ENCODE measurements around the gene LDLRAP1.

Gene LDLRAP1

DNA sequence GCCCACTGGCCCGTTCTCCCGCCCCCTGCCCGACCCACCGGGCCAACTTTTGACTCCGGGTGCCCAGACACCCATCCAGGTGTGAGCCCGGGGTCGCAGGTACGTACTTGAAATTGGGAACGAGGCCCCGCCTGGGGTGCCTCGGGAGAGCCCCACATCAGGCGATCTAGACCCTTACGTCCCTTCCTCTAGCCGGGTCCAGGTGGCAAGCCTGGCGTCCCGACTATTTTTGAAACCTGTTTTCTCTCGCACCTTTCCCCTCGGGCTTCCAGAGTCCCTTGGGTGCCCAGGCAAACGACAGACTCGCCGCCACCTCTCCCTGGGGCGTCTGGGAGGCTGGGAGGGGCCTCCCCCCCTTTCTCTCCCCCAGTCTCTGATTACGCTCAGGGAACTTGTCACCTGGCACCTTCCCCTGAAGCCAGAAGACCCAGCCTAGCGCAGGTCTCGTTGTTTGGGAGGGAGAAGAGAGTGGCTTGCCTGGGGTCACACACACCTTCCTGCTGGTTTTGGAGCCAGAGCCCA lies 898 bp downstream of the LDLRAP1 start:
- no peak for DNase-seq

DNA sequence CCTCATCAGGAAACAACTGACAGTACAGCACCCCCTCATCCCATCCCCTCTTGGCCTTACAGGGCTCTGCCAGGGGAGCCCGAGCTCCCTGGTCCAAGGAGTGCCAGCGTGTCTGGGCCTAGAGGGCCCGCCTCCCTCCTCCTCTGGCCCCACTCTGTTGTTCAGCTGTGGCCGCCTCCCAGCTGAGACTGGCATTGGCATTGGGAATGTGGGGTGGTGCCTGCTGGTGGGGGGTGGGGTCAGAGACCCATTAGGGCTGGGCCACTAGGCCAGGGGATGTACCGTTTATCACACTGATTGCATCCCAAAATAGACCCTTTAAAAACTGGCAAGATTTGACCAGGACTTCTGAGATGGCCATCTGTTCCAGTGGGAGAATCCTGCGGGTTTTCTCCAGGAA lies 1.4 kb downstream of the LDLRAP1 start:
- DNase-seq = no peak

DNA sequence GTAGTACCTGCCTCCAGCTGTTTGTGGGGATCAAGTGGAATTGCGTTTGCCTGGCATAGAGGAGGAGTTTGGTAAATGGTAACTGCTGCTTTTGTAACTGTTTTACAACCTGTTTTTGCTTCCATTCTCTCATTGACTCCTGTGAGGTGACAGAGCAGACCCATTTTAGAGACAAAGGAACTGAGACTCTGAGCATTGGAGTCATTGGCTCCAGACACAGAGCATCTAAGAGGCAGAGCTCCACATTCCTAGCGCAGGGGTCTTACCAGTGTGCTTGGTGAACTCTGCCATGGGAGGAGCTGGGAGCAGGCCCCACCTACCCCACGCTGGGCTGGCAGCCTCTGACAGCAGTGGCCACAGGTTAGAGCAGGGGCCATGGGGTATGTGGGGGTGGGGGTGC lies 2.4 kb downstream of the LDLRAP1 start:
- no peak for DNase-seq

DNA sequence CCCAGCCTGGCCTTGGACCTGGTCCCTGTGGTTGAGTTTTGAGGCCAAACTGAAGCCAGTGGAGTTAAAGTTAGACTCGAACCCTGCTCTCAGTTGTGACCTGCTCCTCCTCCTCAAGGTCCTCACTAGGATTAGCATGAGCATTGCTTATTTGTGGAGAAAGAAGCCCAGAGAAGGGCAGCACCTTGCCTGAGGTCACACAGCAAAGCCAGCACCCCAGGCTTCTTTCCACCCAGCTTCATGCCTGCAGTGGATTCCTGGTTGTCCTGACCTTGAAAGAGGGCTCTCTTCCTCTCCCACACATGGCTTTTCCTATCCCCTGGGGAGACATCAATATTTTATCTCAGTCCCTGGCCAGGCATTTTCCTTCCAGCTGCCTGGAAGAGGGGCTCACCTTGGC lies 2.8 kb downstream of the LDLRAP1 start:
- DNase-seq = no peak

DNA sequence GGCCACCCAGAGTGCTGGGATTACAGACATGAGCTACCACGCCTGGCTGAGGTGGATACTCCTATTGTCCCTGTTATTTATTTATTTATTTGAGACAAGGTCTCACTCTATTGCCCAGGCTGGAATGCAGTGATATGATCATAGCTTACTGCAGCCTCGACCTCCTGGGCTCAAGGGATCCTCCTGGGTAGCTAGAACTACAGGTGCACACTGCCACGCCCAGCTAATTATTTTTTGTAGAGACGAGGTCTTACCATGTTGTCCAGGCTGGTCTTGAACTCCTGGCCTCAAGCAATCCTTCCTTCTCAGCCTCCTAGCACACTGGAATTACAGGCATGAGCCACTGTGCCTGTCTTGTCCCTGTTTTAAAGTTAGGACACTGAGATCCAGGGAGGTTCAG lies 5.2 kb downstream of the LDLRAP1 start:
- DNase-seq = no peak

DNA sequence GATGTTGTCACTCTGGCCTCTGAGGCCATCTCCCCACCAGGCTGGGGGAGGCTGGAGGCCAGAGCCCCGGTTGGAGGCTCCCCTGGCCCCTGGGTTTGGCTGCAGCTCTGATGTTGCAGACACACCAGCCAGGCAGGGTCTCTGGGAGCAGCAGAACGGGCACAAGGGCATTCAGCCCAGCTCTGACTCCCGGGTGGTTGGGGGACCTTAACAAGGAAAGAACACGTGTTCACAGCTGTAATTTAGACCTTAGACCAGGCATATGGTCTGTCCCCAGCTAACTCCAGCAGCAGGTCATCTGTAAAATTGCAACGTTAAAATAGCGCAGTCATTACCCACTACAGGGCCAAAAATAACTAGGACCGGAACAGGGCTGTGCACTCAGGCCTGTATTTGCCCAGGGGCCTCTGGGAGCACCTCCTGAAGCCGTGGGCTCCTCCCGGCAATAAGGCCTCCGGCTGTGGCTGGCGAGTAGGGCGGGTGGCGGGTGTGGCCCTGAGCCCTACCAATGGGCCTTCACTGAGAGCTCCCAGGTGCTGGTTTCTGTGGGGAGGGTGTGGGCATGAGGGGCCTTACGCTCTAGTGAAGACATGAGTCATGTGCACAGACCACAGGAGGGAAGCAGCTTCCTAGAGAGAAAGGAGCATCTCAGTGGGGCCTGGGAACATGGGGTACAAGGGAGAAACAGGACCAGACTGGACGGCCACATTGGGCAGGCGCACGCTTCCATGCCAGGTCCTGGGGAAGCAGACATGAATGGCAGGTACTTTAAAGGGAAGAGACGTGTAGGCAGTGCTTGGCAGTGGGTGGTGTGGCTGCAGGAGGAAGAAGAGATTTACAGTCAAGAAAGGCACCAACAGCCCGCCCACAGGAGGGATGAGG lies 6.1 kb downstream of the LDLRAP1 start:
- DNase-seq = peak; percentile 86

DNA sequence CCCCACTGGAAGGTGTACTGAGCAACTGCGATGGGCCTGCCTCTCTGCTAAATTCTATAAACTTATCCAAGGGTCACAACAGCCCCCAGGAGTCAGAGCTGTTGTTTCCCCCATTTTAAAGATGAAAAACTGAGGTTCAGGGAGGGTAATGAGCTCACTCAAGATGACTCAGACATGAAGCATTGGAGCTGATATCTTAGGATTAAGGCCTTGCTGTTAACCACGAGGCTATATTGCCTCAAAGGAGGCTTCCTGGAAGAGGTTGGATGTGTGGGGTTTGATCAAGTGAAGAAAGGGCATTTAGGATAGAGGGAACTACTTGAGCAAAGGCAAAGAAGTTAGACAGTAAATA lies 6.7 kb downstream of the LDLRAP1 start:
- no peak for DNase-seq

DNA sequence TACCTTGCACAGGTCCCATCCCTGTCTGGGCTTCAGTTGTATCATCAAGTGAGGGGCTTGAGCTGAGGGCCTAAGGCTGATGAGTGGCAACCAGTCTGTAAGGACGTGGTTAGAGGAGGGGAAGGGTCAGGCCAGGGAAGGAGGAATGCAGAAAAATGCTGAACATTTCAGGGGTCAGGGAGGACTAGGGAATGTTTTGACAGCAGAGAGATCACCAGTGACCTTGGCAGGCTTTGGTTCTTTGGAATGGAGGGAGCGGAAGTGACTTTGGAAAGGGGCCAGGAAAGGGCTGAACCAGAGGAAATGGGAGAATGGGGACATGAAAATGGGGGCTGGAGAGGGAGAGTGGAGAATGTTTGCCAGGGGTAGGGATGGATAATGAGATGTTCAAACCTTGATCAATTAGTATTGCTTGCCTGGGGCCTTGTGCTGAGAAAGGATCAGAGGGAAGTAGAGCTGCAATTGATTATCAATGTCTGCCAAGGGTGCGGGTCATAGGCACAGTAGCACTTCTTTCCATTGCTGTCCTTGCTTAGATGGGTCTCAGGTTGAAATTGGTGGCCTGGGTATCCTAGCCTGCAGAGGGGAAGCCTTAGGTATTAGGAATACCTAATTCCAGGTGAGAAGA lies 7.4 kb downstream of the LDLRAP1 start:
- no peak for DNase-seq

DNA sequence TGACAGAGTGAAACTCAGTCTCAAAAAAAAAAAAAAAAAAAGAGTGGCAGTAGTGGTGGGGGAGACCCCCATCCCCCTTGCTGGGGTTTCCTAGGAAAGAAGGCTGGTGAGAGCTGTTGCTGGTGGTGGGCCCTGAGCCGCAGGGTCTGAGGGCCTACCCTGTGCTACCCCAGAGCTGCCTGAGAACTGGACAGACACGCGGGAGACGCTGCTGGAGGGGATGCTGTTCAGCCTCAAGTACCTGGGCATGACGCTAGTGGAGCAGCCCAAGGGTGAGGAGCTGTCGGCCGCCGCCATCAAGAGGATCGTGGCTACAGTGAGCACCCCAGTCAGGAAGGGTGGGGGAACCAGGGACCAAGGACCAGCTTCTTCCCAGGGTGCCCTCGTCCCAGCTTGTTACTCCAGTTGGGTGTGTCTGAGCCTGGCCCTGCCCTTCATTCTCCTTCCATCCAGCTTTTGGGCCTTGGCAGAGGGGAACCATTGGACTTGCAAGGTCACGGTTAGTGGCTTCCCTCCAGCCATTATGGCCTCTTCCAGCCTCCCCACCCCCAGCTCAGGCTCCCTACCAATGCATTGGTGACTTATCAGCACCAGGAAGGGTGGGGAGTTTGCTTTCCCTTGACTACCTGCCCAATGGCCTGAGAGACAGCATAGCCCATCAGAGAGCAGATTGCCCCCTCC lies 10.5 kb downstream of the LDLRAP1 start:
- DNase-seq = no peak

DNA sequence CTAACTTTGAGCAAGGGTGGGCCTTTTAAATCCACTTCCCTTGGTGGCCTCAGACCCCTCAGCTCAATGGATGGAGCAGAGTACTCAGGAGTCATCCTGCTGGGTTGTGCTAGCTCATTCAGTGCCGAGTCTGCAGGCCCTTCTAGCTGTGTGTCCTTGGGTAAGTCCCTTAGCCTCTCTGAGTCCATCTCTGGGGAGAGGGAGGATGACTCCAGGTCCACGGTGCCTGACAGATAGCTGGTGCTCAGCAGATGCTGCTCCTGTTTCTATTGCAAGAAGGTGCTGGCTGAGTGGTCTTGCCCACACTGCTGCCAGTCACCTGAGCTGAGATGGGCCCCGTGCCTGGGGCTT lies 11.0 kb downstream of the LDLRAP1 start:
- DNase-seq = no peak

DNA sequence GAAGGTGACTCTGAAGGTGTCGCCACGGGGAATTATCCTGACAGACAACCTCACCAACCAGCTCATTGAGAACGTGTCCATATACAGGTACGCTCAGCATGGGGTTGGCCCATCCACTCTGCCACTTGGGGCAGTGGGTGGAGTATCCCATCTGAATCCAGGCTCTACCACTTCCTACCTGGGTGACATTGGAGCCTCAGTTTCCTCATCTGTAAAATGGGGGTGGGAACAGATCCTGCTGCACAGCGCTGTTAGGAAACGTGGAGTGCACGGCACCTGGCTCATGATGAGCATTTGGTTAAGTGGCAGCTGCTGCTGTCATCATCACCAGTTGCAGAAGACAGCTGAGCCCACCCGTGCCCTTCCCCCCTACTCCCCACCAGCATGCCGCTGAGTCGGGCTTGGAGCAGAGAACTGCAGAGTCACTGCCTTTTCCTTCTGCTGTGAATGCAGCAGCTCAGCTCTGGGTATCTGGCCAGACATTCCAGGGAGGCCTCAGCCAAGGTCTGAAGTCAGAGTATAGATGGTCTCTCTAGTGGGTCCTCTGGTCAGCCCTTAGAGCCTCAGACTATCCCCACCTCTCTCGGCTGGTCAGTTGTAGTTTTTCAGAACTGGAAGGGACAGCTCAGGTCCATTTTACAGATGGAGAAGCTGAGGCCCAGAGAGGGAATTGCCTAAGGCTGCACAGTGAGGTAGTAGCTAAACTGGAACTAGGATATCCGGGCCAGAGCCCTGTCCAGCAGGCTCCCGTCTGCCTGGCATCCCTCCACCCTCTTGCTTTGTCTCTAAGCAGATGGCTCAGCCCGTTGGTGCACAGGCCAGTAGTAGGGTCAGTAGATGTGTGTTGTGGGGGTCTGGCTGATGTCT lies 11.7 kb downstream of the LDLRAP1 start:
- DNase-seq = no peak

DNA sequence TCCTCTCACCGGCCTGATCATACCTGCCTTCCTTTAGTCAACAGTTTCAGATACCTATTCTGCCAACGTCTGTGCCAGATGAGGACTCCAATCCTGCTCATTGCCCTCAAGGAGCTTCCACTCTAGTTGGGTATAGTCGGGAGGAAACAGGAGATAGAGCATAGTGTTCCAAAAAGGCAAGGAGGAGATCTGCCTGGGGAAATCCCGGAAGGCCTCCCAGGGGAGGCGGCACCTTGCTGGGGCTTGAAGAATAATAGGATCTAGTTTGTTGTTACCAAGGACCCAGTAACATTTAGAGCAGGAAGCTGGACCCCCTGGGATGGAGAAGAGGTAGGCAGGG lies 12.3 kb downstream of the LDLRAP1 start:
- DNase-seq = no peak

DNA sequence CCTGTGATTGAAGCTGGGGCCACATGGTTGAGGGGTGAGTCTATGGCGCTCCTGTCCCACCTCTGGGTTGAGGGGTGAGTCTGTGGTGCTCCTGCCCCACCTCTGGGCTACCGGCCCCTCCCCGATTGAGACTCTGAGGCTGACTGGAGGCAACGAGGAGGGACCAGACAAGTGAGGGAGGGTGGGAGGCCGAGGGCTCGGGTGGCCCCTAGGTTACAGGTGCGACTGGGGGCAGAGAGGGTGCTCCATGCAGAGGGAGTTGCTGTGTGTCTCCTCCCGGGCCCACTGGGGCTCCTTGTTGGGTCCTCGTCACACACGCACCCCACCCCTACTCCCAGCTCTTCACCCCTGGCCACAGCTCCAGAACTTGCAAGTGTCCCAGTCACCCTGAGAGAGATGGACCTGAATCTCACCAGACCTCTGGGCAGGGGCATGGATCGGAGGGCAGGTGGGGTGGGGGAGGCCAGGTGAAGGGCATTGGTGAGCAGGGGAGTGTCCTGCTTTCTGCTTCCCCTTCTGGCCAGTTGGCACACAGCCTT lies 12.8 kb downstream of the LDLRAP1 start:
- DNase-seq = no peak

DNA sequence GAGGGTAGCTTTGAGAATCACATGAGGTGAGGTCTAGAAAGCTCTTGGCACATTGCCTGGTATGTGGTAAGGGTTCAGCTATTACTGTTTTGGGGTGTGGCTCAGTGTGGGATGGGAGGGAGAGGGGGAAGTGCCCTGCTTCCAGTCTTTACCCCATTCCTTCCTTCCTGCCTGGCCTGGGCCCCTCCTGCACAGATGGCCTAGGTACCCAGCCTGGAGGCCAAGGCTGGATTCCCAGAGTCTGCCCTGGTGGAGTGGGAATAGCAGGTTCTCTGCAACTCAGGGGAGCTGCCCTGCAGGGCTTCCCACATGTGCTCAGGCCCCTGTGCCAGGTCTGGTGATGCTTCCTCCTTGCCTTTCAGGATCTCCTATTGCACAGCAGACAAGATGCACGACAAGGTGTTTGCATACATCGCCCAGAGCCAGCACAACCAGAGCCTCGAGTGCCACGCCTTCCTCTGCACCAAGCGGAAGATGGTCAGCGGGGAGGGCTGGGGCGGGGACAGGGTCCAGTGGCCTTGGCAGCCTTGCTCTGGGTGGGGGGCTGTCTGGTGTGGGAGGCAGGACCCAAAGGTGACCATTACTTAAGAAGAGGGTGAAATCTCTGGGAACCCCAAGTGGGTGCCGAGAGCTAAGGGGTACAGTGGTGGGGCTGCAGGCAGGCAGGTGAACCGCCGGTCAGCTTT lies 13.5 kb downstream of the LDLRAP1 start:
- DNase-seq = peak; percentile 21

DNA sequence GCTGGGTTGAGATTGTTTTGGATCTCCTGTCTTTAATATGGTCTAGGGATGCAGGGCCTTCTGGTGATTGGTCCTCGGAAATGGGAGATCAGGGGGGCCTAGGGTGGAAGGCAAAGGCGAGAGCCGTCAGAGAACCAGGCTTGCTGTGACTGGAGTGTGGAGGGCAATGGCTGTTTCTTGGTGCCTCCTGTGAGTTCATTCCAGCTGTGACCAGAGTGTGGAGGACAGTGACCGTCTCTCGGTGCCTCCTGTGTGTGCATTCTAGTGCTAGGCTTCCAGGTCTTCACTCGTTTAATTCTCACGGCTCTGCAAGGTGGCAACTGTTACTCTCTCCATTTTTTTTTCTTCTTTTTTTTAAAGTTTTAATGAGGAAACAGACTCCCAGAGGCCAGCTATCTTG lies 14.1 kb downstream of the LDLRAP1 start:
- no peak for DNase-seq

DNA sequence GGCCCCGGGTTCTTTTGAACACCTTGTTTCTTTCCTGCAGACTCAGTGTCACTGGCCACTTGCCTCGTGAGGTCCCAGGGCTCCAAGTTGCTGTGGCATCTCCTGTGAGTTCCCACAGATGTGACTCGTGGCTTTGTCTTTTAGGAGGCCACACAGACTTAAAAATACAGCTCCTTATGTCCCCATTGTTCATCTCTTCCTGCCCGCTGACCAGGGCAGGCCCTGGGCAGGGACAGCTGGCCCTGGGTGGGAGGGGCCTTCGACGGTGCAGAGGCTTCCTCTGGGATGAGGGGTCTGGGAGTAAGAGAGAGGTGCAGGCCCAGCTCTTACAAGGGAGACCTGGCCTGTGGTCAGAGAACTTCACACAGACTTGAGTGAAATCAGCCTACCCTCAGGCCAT lies 15.6 kb downstream of the LDLRAP1 start:
- no peak for DNase-seq

DNA sequence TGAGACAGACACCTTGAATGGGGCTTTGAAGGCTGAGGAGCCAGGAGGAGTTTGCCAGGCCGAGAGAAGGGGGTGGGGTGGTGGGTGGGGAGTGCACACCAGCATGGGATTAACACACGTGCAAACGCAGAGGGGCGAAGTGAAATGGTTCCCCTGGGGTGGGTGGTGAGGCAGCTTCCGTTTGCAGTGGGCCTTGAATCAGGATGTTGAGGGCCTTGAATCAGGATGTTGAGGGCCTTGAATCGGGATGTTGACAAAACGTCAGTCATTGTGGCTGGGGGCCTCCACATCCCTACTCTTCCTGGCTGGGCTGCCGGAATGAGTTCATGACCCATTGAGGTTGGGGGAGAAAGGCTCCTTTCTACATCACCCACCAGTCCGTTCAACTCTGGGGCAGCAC lies 16.6 kb downstream of the LDLRAP1 start:
- DNase-seq = no peak

DNA sequence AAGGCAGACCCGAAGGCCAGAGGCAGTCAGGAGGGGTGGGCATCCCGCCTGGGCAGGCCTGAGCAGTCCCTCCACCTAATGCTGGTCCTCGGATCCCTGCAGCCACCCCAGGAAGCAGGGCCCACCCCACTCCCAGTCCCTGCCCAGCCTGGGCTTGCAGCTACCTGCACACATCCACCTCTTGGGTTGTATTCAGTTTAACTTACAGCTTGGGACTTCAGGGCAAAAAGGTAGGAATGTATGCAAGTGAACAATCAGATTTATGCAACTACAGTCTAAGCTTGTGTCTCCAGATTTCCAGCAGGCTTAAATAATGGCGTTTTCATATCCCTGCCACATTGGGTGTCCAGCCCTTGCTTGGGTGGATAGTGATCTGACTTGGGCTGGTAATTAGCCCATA lies 17.4 kb downstream of the LDLRAP1 start:
- DNase-seq = no peak

DNA sequence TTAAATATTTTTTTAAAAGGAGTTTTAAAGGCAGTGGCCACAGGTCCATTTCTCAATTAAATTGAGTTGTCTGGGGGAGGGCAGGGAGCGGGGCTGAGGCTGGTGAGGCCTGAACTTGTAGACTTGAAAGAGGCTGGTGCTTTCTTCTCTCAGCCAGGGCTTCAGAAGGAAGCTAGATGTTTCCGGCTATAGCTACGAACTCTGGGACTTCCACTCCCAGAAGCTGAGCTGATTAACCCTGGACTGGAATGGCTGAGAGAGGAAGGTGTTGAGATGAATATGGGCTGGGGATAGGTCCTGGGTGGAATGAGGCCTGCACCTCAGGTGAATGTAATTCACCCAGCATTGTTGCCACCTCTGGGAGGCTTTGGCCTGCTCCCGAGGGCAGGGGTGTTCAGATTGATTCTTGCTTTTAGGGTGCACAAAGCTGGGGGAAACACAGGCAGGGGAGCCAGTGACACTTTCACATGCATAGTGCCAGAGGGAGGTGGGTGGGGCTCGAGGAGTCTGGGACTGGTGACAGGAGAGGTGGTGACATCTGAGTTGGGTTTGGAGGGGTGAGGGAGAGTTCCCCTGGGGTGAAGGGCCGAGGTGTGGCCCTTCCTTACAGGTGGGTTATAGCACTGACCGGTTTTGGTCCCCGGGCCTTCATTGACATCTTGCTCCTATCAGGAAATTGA lies 18.2 kb downstream of the LDLRAP1 start:
- DNase-seq = no peak

DNA sequence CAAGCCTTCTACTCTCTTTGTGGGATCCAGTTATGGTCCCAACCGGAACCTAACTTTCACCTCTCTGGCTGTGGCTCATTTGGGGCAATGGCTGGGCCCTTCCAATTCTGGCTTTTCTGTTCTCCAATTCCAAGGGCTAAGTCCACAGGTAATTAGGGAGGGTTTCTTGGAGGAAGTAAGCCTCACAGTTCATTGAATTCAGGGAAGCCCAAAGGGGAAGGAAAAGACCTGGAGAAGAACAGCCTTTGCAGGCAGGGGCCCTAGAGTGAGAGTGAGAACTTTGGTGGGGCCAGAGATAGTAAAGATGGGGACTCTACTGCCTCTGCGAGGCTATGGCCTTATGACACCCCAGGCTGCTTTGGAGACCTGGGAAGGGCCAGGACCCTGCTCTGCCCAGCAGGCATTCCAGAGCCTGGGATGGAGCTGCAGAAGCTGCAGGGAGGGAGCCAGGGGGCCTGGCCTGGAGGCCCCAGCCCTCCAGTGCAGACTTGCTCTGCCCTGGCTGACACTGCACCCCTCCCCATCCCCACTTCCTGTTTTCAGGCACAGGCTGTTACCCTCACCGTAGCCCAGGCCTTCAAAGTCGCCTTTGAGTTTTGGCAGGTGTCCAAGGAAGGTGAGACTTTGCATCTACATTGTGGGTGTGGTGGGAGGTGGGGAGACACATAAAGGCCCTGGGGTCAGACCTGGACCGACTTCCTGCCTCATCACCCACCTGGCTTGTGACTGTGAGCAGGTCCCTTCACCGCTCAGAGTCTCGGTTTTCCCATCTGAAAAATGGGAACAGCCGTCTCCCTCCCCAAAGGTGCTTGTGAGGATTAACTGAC lies 18.9 kb downstream of the LDLRAP1 start:
- peak; percentile 55 for DNase-seq

DNA sequence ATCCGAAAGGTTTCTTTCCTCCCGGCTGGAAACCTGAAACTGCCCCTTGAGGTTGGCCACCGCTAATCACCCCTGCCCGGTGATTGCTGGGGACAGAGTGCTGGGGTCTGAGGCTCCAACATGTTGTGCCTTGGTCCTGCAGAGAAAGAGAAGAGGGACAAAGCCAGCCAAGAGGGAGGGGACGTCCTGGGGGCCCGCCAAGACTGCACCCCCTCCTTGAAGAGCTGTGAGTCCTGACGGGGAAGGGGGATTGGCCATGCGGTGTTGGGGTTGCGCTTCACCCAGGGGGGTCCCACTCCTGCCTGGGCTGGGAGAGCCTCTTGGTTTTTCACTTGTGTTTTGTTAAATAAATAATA lies 19.5 kb downstream of the LDLRAP1 start:
- DNase-seq = no peak
